Activated naive CD4-positive, alpha-beta T cell treated with anti-CD3 and anti-CD28 coated beads, Interleukin-2, amount 10 ng/mL, durations not matched to agents 7 days and 5 days (primary cell): Measurements from ENCODE around the gene VPS8.

ENCODE experiments used
- CTCF ChIA-PET: fragments of 350-600 bp; sonication (Branson Sonifier 250); formaldehyde crosslinking; loops from one replicate; lab custom pipeline; 2021; ENCODE audit warnings: antibody characterized with exemption; lab: Charles Lee
- DNase-seq: peaks from one replicate; pipeline ENCODE4 v3.0.0-alpha.2; 2020
- H3K27ac Mint-ChIP-seq: one replicate; pipeline ENCODE4 v1.8.0; 2021; ENCODE audit warnings: mild to moderate bottlenecking, moderate library complexity, mixed read lengths
- H3K27me3 Mint-ChIP-seq: one replicate; pipeline ENCODE4 v1.8.0; 2021; ENCODE audit warnings: mild to moderate bottlenecking, mixed read lengths
- H3K36me3 Mint-ChIP-seq: one replicate; pipeline ENCODE4 v1.8.0; 2021; ENCODE audit warnings: mixed read lengths
- H3K4me1 Mint-ChIP-seq: one replicate; pipeline ENCODE4 v1.8.0; 2021; ENCODE audit warnings: mixed read lengths
- H3K4me3 Mint-ChIP-seq: one replicate; pipeline ENCODE4 v1.8.0; 2021; ENCODE audit warnings: mild to moderate bottlenecking, moderate library complexity, mixed read lengths
- H3K9me3 Mint-ChIP-seq: one replicate; pipeline ENCODE4 v1.8.0; 2021; ENCODE audit warnings: mixed read lengths

VPS8 gene

DNA sequence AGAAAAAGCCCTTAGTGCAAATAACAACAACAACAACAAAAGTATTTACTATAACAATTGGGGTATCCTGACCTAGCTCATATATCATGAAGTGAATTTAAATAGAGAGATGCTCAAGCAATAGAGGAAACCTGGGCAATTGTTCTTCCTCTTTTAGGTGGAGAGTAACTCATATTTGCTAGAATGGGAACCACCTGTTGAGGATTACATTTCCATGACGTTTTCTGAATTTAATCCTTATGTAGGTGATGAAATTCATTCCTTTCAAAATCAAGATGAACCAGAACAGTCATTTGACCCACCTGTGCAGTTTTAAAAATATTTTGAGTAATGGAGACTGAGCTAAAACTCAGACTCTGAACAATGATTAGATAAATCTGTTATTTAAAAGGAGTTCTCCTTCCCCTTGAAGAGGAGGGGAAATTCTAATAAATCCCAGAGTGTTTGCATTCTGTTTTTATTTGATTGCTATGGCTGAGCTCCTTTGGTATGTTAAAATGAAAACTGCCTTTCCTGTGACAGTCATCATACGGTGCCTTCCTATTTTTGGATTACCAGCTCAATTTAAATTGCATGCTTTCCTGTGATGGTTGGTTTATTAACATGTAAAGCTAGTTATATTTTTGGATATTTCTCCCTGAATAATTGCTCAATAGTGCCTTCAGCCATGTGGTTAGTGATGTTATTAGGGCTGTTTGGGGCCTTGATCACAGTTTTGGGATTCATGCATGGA lies 24.3 kb downstream of the VPS8 start:
- H3K4me1 Mint-ChIP-seq = no peaks in the 10 kb centered on the region
- no peaks in the 10 kb centered on the region for H3K27me3 Mint-ChIP-seq
- no peak overlapping the region for H3K27ac Mint-ChIP-seq
- H3K36me3 Mint-ChIP-seq = peaks cover 52% of the 10 kb centered on the region
- H3K9me3 Mint-ChIP-seq = no peaks in the 10 kb centered on the region
- H3K4me3 Mint-ChIP-seq = no peak overlapping the region
- CTCF ChIA-PET = interaction anchor here (0.5 kb wide), 1 partner anchor 109 kb away, joined by 3 read pairs; no protein-coding TSS in a partner anchor
- no peak for DNase-seq

DNA sequence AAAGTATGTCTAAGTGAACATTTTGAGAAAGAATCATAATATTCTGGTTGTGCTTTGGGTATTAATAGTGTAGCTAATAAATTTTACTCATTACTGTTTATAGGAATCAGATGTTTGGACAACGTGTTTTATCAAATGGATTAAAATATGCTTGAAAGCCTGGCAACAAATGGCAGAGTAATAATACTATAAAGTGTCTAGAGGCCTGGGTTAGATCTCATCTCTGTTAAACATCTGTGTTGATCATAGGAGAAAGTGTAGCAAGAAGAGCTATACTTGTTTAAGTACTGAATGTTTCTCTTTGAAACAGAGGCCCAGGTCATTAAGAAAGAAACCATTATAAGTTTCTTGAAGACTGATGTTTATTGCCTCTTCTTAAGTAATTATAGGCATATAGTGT lies 30.5 kb downstream of the VPS8 start:
- Mint-ChIP-seq H3K4me3 (no peak overlapping the region), H3K27me3 (no peaks in the 10 kb centered on the region), H3K27ac (no peak overlapping the region), H3K4me1 (no peaks in the 10 kb centered on the region), H3K36me3 (peaks cover 16% of the 10 kb centered on the region), H3K9me3 (no peaks in the 10 kb centered on the region)
- CTCF ChIA-PET = interaction anchor here (0.7 kb wide), 1 partner anchor 302 kb away, joined by 3 read pairs; no protein-coding TSS in a partner anchor
- DNase-seq = no peak

DNA sequence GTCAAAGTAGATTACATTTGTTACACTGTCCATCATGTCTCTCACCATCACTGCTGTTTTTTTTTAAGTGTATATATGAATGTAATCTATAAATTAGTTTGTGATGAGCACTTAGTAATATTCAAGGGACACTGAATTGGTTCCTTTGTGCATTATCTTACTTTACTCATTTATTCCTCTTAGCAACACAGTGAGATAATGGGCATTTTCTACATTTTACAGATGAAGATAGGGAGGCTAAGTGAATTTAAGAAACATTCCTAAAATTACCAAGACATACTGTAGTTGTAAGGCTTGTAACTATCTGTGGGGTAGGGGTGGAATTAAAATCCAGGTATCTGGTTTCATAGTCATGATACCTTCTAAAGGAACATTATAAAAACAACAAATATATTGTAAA lies 33.9 kb downstream of the VPS8 start:
- CTCF ChIA-PET = no interaction called here
- no peak overlapping the region for H3K4me3 Mint-ChIP-seq
- no peaks in the 10 kb centered on the region for H3K4me1 Mint-ChIP-seq
- DNase-seq = no peak
- peaks cover 21% of the 10 kb centered on the region for H3K36me3 Mint-ChIP-seq
- no peaks in the 10 kb centered on the region for H3K27me3 Mint-ChIP-seq
- H3K27ac Mint-ChIP-seq = no peak overlapping the region
- H3K9me3 Mint-ChIP-seq = no peaks in the 10 kb centered on the region

DNA sequence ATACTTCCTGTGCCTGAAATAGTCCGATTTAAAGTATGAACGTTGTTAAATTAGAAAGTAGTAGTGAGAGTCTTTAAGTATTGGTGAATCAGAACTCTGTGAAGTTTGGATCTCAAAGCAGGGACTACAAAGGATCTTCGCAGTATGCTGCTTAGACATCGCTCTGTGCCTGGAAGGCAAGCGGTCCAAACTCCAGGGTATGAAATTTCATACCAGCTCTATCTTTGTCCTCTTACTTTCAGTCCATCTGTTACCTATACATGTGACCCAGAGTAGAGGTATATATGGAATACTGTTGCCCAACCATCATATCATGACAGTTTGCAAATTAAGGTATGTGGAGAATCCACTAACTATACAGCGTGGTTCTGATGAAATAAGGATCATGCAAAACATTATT lies 34.5 kb downstream of the VPS8 start:
- H3K27ac Mint-ChIP-seq = no peak overlapping the region
- no peaks in the 10 kb centered on the region for H3K9me3 Mint-ChIP-seq
- CTCF ChIA-PET = no interaction called here
- no peak for DNase-seq
- peaks cover 25% of the 10 kb centered on the region for H3K36me3 Mint-ChIP-seq
- H3K4me3 Mint-ChIP-seq = no peak overlapping the region
- H3K4me1 Mint-ChIP-seq = no peaks in the 10 kb centered on the region
- H3K27me3 Mint-ChIP-seq = no peaks in the 10 kb centered on the region

DNA sequence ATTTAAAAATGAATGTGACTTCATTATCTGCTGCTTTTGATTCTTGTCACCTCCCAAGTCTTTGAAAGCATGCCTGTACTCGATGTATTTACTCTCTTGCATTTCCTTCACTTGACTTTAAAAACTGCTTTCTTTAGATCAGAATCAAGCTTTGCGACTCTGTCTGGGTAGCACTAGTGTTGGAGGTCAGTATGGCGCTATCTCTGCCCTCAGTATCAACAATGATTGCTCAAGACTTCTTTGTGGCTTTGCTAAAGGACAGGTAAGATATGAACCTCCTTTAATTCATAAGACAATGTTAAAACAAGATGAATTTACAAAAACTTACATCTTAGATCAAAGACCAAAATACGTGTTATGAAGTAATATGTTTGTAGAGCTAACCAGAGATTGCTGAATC lies 37.0 kb downstream of the VPS8 start:
- H3K36me3 Mint-ChIP-seq = peaks cover 38% of the 10 kb centered on the region
- no peaks in the 10 kb centered on the region for H3K9me3 Mint-ChIP-seq
- no peak for DNase-seq
- no peaks in the 10 kb centered on the region for H3K4me1 Mint-ChIP-seq
- H3K27me3 Mint-ChIP-seq = no peaks in the 10 kb centered on the region
- H3K4me3 Mint-ChIP-seq = no peak overlapping the region
- CTCF ChIA-PET = no interaction called here
- no peak overlapping the region for H3K27ac Mint-ChIP-seq

DNA sequence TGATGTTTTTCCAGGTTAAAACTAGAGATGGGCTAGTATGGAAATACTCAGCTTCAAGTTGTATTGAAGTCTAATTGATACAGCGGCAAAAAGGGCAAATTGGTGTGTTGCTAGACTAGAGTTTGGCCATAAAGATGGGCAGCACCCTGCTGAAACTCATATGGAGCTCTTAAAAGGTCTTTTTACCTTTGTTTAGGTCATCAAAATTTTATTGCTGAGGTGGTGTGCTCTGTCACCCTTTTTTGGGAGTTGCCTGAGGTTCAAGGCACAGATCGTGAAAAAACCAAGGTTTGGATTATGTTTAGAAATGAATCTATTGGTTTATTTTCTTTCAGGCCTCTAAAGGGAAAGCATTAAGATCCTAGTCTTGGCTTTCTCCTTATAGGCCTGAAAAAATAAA lies 38.2 kb downstream of the VPS8 start:
- peaks cover 47% of the 10 kb centered on the region for H3K36me3 Mint-ChIP-seq
- no peak overlapping the region for H3K4me3 Mint-ChIP-seq
- no peaks in the 10 kb centered on the region for H3K9me3 Mint-ChIP-seq
- no peak overlapping the region for H3K27ac Mint-ChIP-seq
- DNase-seq = no peak
- no peaks in the 10 kb centered on the region for H3K4me1 Mint-ChIP-seq
- no peaks in the 10 kb centered on the region for H3K27me3 Mint-ChIP-seq
- CTCF ChIA-PET = no interaction called here

DNA sequence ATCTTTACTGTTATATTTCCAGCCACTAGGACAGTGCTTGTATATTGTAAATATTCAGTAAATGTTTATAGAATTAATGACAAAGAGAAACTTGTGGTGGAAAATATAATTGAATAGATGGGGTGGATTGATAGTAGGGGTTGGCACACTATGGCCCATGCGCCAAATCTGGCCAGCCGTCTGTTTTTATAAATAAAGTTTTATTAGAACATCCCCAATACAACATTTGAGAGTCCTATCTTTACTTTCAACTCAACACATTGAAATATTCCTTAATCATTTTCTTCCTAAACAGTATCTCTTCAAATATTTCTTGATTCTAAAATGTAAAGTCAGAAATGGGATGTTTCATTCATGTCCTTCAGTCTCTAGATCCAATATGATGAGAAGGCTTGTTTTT lies 45.1 kb downstream of the VPS8 start:
- Mint-ChIP-seq H3K36me3 (peaks cover 51% of the 10 kb centered on the region), H3K27ac (no peak overlapping the region), H3K4me1 (no peaks in the 10 kb centered on the region), H3K4me3 (no peak overlapping the region), H3K9me3 (no peaks in the 10 kb centered on the region), H3K27me3 (no peaks in the 10 kb centered on the region)
- CTCF ChIA-PET = no interaction called here
- no peak for DNase-seq

DNA sequence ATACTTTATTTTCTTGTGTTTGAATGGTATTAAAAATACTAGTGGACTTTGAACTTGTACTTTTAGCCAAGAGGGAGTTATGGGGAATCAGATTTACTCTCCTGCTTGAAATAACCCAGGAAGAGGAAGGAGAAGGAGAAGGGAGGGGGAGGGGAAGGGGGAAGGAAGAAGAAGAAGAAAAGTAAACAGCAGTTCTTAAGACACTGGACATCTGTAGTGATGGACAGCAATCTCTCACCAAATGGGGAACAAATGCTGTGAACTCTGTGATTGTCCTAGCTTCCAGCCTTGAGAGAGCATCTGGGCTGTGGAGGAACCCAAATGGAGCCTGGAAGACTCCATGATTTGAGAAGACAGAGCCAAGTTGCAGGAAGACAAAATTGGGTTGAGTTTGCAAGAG lies 52.0 kb downstream of the VPS8 start:
- Mint-ChIP-seq H3K4me1 (no peaks in the 10 kb centered on the region), H3K27ac (no peak overlapping the region), H3K4me3 (no peak overlapping the region), H3K36me3 (peaks cover 46% of the 10 kb centered on the region), H3K9me3 (no peaks in the 10 kb centered on the region), H3K27me3 (no peaks in the 10 kb centered on the region)
- DNase-seq = no peak
- CTCF ChIA-PET = no interaction called here

DNA sequence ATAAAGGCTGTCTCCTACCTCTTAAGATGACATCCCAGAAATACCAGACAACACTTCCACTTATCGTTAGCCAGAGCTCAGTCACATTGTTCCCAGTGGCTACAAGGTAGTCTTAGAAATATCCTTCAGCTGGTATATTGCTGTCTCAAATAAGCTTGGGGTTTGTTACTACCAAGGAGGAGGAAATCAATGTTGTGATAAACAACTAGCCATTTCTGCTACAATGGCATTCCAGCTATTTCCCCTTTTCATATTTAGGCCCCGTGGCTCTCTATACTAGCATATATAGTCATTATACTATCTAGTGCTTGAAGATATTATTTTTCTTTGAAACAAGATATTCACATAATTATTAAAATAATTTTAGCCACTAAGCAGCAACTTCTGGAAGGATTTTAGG lies 56.5 kb downstream of the VPS8 start:
- Mint-ChIP-seq H3K27ac (no peak overlapping the region), H3K4me1 (peaks cover 11% of the 10 kb centered on the region), H3K4me3 (no peak overlapping the region), H3K9me3 (no peaks in the 10 kb centered on the region), H3K36me3 (peaks cover 48% of the 10 kb centered on the region), H3K27me3 (no peaks in the 10 kb centered on the region)
- no peak for DNase-seq
- CTCF ChIA-PET = no interaction called here

DNA sequence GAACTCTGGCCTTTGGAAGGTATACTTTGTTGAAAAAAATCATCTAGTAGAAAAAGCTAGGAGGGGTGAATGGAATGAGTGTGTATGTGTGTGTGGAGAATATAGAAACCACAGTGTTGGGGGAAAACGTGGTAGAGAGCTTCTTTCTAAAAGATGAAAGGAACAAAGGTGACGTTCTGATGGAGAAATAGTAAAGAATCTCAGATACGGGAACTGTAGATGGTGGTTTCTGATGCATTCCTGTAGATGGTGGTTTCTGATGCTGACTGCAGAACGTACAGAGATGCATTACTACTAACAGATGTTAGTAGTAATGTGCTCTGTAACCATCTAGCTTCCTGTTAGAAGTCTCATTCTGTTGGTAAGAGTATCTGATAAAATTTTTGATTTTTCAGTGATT lies 60.2 kb downstream of the VPS8 start:
- no peak overlapping the region for H3K27ac Mint-ChIP-seq
- CTCF ChIA-PET = interaction anchor here (0.7 to 1.3 kb wide), 2 partner anchors 47 to 306 kb away, joined by 3 to 4 read pairs; no protein-coding TSS in a partner anchor
- H3K27me3 Mint-ChIP-seq = no peaks in the 10 kb centered on the region
- H3K4me1 Mint-ChIP-seq = peaks cover 11% of the 10 kb centered on the region
- no peaks in the 10 kb centered on the region for H3K9me3 Mint-ChIP-seq
- H3K4me3 Mint-ChIP-seq = no peak overlapping the region
- peaks cover 41% of the 10 kb centered on the region for H3K36me3 Mint-ChIP-seq
- DNase-seq = no peak

DNA sequence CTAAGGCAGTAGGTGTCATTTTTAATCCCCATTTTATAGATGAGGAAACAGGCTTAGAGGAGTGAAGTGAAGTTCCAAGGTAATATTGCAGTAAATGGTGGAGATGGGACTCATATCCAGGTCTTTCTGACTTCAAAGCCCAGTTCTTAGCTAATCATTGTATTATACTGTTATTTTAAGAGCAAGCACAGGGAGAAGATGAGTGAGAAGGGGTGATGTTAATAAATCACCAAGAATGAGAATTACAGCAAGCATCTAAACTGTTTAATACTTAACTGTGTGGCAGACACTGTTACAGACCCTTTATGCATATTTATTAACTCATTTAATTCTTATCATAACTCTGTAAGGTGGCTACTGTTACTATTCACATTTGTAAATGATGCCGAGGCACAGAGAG lies 61.2 kb downstream of the VPS8 start:
- Mint-ChIP-seq H3K36me3 (peaks cover 39% of the 10 kb centered on the region), H3K4me3 (no peak overlapping the region), H3K4me1 (peaks cover 11% of the 10 kb centered on the region), H3K27me3 (no peaks in the 10 kb centered on the region), H3K27ac (no peak overlapping the region), H3K9me3 (no peaks in the 10 kb centered on the region)
- DNase-seq = no peak
- CTCF ChIA-PET = interaction anchor here (0.9 kb wide), 1 partner anchor 303 kb away, joined by 3 read pairs; no protein-coding TSS in a partner anchor

DNA sequence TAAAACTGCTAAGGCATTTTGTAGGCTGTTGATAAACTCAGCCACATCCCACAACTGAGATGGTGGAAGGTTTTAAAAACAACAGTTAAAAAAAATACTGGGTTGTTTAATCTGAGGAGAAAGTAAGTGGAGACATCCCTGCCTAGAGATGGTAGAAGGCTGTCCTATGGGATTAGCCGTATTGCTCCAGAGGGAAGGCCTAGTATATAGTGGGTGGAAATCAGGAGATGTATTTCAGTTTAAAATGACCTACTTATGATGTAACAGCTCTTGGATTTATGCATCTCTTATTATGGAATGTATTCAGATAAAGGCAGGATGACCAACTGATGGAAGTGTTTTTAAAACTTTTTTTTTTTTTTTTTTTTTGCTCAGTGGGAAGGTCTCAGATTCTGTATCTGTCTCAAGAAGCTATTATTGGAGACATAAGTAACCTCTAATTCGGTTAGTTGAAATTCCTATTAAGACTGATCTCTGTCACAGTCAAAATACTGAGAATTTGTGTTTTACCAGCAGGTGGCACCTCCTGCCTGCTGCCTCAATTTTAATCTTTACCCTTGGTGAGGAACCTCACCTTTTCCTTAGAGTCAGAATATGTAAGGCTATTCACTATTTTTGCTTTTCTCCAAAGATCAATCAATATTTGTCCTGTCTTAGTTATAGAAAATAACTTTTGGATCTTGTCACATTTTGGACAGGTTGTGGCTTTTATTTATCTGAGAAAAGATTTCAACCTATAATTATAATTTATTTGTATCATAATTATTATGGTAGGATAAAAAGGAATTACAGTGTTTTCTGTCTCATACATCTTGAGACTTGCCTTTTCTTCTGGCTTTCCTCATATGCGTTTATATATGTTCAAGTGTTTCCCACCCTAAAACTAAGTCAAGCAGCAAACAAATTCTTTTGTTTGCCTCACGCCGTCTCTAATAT lies 63.0 kb downstream of the VPS8 start:
- CTCF ChIA-PET = interaction anchor here (0.7 to 1.7 kb wide), 5 partner anchors 23 to 430 kb away, joined by 3 to 13 read pairs (median 3); no protein-coding TSS in a partner anchor

DNA sequence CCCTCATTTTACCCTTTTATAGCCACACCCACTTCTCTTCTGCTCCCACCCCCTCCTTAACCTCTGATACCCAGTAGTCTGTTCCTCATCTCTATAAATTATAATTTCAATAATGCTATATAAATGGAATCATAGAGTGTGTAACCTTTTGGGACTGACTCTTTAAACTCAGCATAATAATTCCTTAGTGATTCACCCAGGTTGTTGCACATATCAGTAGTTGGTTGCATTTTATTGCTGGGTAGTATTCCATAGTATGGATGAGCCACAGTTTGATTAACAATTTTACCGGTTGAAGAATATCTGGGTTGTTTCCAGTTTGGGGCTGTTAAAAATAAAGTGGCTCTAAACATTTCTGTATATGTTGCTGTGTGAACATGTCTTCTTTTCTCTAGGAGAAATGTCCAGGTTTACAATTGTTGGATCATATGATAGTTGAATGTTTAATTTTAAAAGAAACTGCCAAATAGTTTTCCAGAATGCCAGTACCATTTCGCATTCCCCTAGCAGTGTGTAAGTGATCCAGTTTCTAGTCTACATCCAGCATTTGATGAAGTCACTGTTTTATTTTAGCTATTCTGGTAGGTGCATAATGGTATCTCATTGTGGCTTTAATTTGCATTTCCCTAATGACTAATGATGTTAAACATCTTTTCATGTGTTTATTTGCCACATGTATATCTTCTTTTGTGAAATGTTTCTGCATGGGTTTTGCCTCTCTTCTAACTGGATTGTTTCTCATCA lies 68.5 kb downstream of the VPS8 start:
- H3K4me3 Mint-ChIP-seq = no peak overlapping the region
- peaks cover 3% of the 10 kb centered on the region for H3K4me1 Mint-ChIP-seq
- no peak overlapping the region for H3K27ac Mint-ChIP-seq
- CTCF ChIA-PET = no interaction called here
- peaks cover 31% of the 10 kb centered on the region for H3K36me3 Mint-ChIP-seq
- H3K9me3 Mint-ChIP-seq = no peaks in the 10 kb centered on the region
- H3K27me3 Mint-ChIP-seq = no peaks in the 10 kb centered on the region
- DNase-seq = no peak

More for the DNA sequence above, 63.0 kb downstream of the VPS8 start:
- Mint-ChIP-seq H3K4me3 (no peak overlapping the region), H3K27me3 (no peaks in the 10 kb centered on the region), H3K27ac (no peak overlapping the region), H3K4me1 (peaks cover 11% of the 10 kb centered on the region), H3K36me3 (peaks cover 34% of the 10 kb centered on the region), H3K9me3 (no peaks in the 10 kb centered on the region)
- peak; percentile 30 for DNase-seq
